ENCODE results near the gene RABAC1.

GRCh38 chr19:42003506-42004294, 44.6 kb upstream of the RABAC1 start:
- TF ChIP-seq, protein P1, sequence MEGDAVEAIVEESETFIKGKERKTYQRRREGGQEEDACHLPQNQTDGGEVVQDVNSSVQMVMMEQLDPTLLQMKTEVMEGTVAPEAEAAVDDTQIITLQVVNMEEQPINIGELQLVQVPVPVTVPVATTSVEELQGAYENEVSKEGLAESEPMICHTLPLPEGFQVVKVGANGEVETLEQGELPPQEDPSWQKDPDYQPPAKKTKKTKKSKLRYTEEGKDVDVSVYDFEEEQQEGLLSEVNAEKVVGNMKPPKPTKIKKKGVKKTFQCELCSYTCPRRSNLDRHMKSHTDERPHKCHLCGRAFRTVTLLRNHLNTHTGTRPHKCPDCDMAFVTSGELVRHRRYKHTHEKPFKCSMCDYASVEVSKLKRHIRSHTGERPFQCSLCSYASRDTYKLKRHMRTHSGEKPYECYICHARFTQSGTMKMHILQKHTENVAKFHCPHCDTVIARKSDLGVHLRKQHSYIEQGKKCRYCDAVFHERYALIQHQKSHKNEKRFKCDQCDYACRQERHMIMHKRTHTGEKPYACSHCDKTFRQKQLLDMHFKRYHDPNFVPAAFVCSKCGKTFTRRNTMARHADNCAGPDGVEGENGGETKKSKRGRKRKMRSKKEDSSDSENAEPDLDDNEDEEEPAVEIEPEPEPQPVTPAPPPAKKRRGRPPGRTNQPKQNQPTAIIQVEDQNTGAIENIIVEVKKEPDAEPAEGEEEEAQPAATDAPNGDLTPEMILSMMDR (IDR thresholded peaks at IDR 0.05; ENCODE audit: low read depth, low read length, poor library complexity, severe bottlenecking) = no peak
- no peak for TF ChIP-seq EZH2phosphoT487 (IDR thresholded peaks at IDR 0.05; ENCODE audit: borderline replicate concordance, low read length)

All from DOHH2 (cell line).